Measurements from ENCODE around the gene RNH1. TPM values are rescaled to one million over a fixed set of nuclear protein-coding genes. Genes with fewer than 3 reads are reported as not detected.

The RNH1 gene
- total RNA-seq, 6 experiments from 2014 or later = 223 to 272 (median 250) TPM

- Mint-ChIP-seq H3K27ac (no peak overlapping the region), H3K36me3 (ENCODE audit: low read depth) (no peaks in the 10 kb centered on the region), H3K4me3 (no peak overlapping the region), H3K4me1 (ENCODE audit: low read depth) (peaks cover 11% of the 10 kb centered on the region), H3K27me3 (ENCODE audit: insufficient read depth) (no peaks in the 10 kb centered on the region), H3K9me3 (no peaks in the 10 kb centered on the region)
- DNase-seq = no peak
- no peak for TF ChIP-seq CTCF (IDR thresholded peaks at IDR 0.05)
These were observed 32.9 kb downstream of the RNH1 start for GRCh38 chr11:473962-474785.

DNA sequence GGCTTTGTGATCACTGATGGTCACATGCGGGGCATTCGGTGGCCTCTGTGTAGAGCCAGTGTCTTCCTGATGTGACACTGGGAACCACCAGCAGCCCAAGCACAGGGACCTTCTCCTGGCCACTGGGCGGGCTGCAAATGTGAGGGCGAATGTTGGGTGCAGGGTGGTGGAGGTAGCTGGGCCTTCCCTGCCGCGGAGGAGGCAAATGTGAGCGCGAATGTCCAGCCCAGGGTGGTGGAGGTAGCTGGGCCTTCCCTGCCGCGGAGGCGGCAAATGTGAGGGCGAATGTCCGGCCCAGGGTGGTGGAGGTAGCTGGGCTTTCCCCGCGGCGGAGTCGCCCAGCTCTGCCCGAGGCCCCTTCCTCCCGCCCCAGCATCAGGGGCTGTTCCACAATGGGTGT is 33.6 kb downstream of the RNH1 start:
- peaks cover 15% of the 10 kb centered on the region for H3K4me1 Mint-ChIP-seq (ENCODE audit: low read depth)
- H3K27ac Mint-ChIP-seq = no peak overlapping the region
- no peak for DNase-seq
- H3K36me3 Mint-ChIP-seq (ENCODE audit: low read depth) = no peaks in the 10 kb centered on the region
- no peak overlapping the region for H3K4me3 Mint-ChIP-seq
- no peak for TF ChIP-seq CTCF (IDR thresholded peaks at IDR 0.05)
- H3K9me3 Mint-ChIP-seq = no peaks in the 10 kb centered on the region
- no peaks in the 10 kb centered on the region for H3K27me3 Mint-ChIP-seq (ENCODE audit: insufficient read depth)

- Mint-ChIP-seq H3K27me3 (ENCODE audit: insufficient read depth) (no peaks in the 10 kb centered on the region), H3K36me3 (ENCODE audit: low read depth) (no peaks in the 10 kb centered on the region), H3K4me1 (ENCODE audit: low read depth) (peaks cover 20% of the 10 kb centered on the region), H3K4me3 (no peak overlapping the region), H3K27ac (no peak overlapping the region), H3K9me3 (no peaks in the 10 kb centered on the region)
- no peak for DNase-seq
- TF ChIP-seq CTCF (IDR thresholded peaks at IDR 0.05) = no peak
These were observed 34.2 kb downstream of the RNH1 start for GRCh38 chr11:472816-473215.

- H3K9me3 Mint-ChIP-seq = no peaks in the 10 kb centered on the region
- H3K4me1 Mint-ChIP-seq (ENCODE audit: low read depth) = peaks cover 20% of the 10 kb centered on the region
These were observed 34.8 kb downstream of the RNH1 start for GRCh38 chr11:472272-472671.

GRCh38 chr11:471468-472145 is 35.4 kb downstream of the RNH1 start:
- Mint-ChIP-seq H3K9me3 (no peaks in the 10 kb centered on the region), H3K4me1 (ENCODE audit: low read depth) (peaks cover 20% of the 10 kb centered on the region), H3K4me3 (no peak overlapping the region), H3K27me3 (ENCODE audit: insufficient read depth) (no peaks in the 10 kb centered on the region), H3K27ac (no peak overlapping the region), H3K36me3 (ENCODE audit: low read depth) (no peaks in the 10 kb centered on the region)
- DNase-seq = no peak
- TF ChIP-seq CTCF (IDR thresholded peaks at IDR 0.05) = no peak

More at GRCh38 chr11:472272-472671, 34.8 kb downstream of the RNH1 start:
- no peaks in the 10 kb centered on the region for H3K36me3 Mint-ChIP-seq (ENCODE audit: low read depth)
- H3K27me3 Mint-ChIP-seq (ENCODE audit: insufficient read depth) = no peaks in the 10 kb centered on the region
- H3K27ac Mint-ChIP-seq = no peak overlapping the region
- no peak overlapping the region for H3K4me3 Mint-ChIP-seq
- no peak for DNase-seq
- peak; percentile 26; the same call in 1 of the 2 replicates for TF ChIP-seq CTCF (IDR thresholded peaks at IDR 0.05)

All from HFFc6 (cell line).